ENCODE data around the gene S100A6.

The S100A6 gene

DNA sequence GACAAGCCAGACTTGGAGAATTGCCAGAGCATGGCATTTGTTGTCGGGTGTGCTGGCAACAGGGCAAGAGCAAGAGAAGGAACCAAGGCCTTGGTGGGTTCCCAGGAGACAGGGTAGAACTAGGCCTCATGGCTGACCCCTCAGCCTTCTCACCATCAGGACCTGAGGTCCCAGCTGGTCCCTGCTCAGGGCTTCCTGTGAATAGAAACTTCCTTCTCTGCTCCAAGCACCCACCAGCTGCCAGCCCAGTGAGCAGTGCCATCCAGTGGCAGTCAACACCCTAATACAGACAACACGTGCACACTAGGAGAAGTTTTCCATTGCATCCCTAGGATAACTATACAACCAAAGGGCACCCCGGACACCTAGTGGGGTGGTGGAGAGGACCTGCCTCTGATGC, 22.8 kb downstream of the S100A6 start:
- TF ChIP-seq, protein P1, sequence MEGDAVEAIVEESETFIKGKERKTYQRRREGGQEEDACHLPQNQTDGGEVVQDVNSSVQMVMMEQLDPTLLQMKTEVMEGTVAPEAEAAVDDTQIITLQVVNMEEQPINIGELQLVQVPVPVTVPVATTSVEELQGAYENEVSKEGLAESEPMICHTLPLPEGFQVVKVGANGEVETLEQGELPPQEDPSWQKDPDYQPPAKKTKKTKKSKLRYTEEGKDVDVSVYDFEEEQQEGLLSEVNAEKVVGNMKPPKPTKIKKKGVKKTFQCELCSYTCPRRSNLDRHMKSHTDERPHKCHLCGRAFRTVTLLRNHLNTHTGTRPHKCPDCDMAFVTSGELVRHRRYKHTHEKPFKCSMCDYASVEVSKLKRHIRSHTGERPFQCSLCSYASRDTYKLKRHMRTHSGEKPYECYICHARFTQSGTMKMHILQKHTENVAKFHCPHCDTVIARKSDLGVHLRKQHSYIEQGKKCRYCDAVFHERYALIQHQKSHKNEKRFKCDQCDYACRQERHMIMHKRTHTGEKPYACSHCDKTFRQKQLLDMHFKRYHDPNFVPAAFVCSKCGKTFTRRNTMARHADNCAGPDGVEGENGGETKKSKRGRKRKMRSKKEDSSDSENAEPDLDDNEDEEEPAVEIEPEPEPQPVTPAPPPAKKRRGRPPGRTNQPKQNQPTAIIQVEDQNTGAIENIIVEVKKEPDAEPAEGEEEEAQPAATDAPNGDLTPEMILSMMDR (IDR thresholded peaks at IDR 0.05) = no peak
- Mint-ChIP-seq H3K4me3 (no peak overlapping the region), H3K4me1 (peaks cover 13% of the 10 kb centered on the region), H3K27me3 (ENCODE audit: low read depth, poor library complexity) (peaks cover 6% of the 10 kb centered on the region), H3K9me3 (no peaks in the 10 kb centered on the region), H3K36me3 (ENCODE audit: low read depth) (no peaks in the 10 kb centered on the region), H3K27ac (no peak overlapping the region)
- DNase-seq = no peak

DNA sequence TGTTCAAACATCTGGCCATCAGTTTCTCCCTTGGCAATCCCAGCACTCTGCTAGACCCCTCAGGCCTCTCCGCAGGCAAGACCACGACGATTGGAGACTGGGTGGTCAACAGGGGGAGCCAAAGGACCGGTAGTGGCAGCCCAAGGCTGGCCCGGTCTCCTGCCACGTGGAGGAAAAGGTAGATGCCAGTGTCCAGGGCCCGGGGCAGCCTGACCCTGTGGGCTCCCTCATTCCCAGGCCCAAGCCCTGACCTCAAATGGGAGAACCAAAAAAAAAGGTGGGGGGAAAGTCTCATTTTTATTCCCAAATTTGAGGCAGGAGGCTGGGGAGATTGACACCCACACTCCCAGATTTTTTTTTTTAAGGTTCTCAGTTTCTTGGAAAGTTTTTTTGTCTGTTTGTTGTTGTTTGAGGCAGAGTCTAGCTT, 24.8 kb downstream of the S100A6 start:
- H3K4me3 Mint-ChIP-seq = no peak overlapping the region
- peak; percentile 90 for DNase-seq
- TF ChIP-seq, protein P1 (IDR thresholded peaks at IDR 0.05) = peak; percentile 95
- no peak overlapping the region for H3K27ac Mint-ChIP-seq
- H3K4me1 Mint-ChIP-seq = peaks cover 30% of the 10 kb centered on the region
- H3K36me3 Mint-ChIP-seq (ENCODE audit: low read depth) = no peaks in the 10 kb centered on the region
- H3K27me3 Mint-ChIP-seq (ENCODE audit: low read depth, poor library complexity) = peaks cover 13% of the 10 kb centered on the region
- H3K9me3 Mint-ChIP-seq = no peaks in the 10 kb centered on the region

DNA sequence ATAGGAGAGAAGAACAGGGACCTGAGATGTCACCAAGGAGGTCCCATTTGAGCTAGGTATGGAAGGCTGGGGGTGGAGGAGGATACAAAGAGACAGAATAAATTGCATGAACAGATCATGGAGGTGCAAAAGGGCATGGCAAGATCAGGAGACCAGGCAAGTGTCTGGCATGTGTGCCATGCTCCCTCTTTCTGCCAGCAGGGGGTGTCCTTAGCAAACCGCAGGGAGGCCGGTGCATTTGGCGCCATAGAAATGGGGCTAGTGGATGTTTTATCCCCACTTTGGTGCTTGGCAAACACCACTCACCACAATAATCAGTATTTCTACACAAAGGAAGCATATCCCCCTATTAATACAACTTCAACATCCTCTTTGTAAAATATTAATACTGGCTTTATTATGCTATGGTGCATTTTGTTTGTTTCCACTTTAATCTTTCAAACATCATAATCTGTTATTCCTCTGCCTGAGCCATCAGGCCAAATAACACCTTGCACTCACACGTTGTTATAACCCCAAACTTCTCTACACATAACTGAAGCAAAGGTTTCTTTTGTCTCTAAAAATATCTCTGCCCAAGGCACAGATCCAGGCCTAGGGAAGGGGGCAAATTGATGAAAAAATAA, 25.9 kb downstream of the S100A6 start:
- DNase-seq = peak; percentile 67
- TF ChIP-seq, protein P1 (IDR thresholded peaks at IDR 0.05) = peak; percentile 70
- no peaks in the 10 kb centered on the region for H3K36me3 Mint-ChIP-seq (ENCODE audit: low read depth)
- no peaks in the 10 kb centered on the region for H3K9me3 Mint-ChIP-seq
- H3K4me3 Mint-ChIP-seq = no peak overlapping the region
- H3K27ac Mint-ChIP-seq = no peak overlapping the region
- peaks cover 14% of the 10 kb centered on the region for H3K27me3 Mint-ChIP-seq (ENCODE audit: low read depth, poor library complexity)
- H3K4me1 Mint-ChIP-seq = peaks cover 30% of the 10 kb centered on the region

DNA sequence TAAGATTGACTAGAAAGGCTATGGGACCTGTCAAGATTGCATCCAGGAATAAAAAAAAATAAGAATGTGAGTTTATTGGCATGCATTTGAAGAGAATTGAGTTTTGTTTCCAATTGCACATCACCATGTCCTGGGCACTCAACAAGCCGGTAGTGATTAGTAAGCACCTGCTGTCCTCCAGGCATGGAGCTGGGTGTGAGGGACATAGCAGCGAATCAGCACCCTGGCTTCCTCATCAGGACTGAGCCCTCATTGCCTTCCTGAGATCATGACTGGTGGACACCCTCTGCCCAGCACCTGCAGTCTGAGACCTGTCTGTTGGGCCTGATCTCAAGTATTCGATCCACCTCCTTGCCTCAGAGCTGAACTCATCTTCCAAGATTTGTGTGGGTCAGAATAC, 26.8 kb downstream of the S100A6 start:
- H3K27me3 Mint-ChIP-seq (ENCODE audit: low read depth, poor library complexity) = peaks cover 14% of the 10 kb centered on the region
- no peak overlapping the region for H3K27ac Mint-ChIP-seq
- TF ChIP-seq, protein P1 (IDR thresholded peaks at IDR 0.05) = no peak

DNA sequence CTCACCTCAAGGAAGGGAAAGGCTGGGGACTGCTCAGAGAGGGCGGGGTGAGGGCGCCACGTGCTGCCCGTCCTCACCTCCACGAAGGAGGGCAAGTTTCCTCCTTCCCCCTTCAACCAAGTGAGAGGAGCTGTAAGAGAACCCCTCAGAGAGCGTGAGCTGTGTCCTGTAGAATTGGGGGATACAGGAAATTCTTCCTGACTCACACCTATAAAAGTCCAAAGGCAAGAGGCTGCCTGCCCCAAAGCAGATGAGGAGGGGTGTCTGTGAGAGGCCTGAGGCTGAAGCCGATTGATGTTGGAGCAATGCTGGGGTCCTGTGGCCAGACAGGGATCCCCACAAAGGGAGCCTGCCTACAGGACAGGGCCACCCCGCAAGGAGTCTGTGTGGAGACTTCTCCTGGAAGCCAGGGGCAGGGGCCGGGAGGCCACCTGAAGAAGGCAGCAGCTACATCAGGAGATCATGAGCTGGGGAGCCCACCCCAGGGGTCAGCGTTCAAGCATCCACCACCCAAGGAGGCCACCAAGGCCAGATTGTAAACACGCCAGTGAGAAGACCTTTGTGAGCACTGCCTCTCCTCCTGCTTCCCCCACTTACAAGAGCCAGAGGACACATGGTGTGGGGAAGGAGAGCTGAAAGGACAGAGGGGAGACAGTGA, 27.7 kb downstream of the S100A6 start:
- Mint-ChIP-seq H3K4me3 (no peak overlapping the region), H3K36me3 (ENCODE audit: low read depth) (no peaks in the 10 kb centered on the region), H3K9me3 (no peaks in the 10 kb centered on the region), H3K27ac (no peak overlapping the region), H3K4me1 (peaks cover 30% of the 10 kb centered on the region), H3K27me3 (ENCODE audit: low read depth, poor library complexity) (peaks cover 14% of the 10 kb centered on the region)
- no peak for DNase-seq
- TF ChIP-seq, protein P1 (IDR thresholded peaks at IDR 0.05) = no peak

More for the DNA sequence above, 26.8 kb downstream of the S100A6 start:
- H3K36me3 Mint-ChIP-seq (ENCODE audit: low read depth) = no peaks in the 10 kb centered on the region
- H3K4me3 Mint-ChIP-seq = no peak overlapping the region
- DNase-seq = no peak
- H3K4me1 Mint-ChIP-seq = peaks cover 30% of the 10 kb centered on the region
- no peaks in the 10 kb centered on the region for H3K9me3 Mint-ChIP-seq
